RKO (cell line): ENCODE results near the gene TNFRSF13B.

Experiments
- DNase-seq: peaks from one replicate; pipeline ENCODE4 v3.0.0-alpha.2; 2016; ENCODE audit warnings: low spot score

TNFRSF13B gene

DNA sequence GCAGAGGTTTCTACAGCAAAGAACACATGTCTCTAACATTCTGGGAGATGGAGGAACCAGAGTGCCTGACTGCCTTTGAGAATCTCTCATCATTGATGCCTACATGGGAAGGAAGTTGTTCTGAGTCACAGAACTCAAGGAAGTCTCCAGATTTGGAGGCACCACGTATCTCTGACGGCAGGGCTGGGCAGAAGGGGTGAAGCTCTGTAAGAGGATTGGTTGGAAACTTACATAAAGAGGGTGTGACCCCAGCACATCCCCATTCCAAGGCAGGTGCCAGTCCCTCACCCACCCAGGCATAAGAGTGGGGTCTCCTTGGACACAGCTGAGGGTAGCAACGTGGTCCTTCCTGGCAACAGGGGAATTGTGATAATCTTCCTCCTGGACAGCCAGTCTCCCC is 17.4 kb downstream of the TNFRSF13B start:
- no peak for DNase-seq

DNA sequence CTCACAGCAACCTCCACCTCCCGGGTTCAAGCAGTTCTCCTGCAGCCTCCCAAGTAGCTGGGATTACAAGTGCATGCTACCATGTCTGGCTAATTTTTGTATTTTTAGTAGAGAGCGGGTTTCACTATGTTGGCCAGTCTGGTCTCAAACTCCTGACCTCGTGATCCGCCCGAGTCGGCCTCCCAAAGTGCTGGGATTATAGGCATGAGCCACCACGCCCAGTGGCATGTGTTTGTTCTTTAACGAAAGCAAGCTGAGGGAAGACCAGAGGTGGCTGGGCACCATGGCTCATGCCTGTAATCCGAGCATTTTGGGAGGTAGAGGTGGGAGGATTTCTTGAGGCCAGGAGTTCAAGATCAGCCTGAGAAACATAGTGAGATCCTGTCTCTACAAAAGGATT is 18.1 kb downstream of the TNFRSF13B start:
- no peak for DNase-seq

DNA sequence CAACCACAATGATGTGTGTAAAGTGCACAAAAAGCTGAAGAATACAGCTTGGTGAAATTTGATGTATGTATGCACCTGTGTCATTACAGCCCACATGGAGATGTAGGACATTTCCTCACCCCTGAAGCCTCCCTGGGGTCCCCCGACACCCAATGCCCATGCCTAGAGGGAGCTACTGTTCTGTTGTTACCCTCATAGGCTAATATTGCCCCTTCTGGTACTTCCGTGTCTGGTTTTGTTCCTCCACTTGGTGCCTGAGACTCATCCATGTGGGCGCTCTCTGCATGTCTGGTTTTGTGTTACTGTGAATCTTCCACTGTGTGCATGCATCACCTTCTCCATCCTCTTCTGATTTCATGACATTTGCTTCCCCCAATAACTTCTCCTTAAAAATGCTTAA is 18.6 kb downstream of the TNFRSF13B start:
- no peak for DNase-seq

- no peak for DNase-seq
Observed at GRCh38 chr17:16952401-16952800, 19.5 kb downstream of the TNFRSF13B start.

- DNase-seq = no peak
Observed at GRCh38 chr17:16950488-16950887, 21.4 kb downstream of the TNFRSF13B start.

GRCh38 chr17:16948587-16949376 is 23.1 kb downstream of the TNFRSF13B start:
- no peak for DNase-seq

GRCh38 chr17:16947470-16947869 is 24.4 kb downstream of the TNFRSF13B start:
- no peak for DNase-seq

- DNase-seq = no peak
Observed at GRCh38 chr17:16945663-16946218, 26.2 kb downstream of the TNFRSF13B start.

GRCh38 chr17:16945136-16945482 is 26.8 kb downstream of the TNFRSF13B start:
- no peak for DNase-seq

GRCh38 chr17:16944334-16945135 is 27.4 kb downstream of the TNFRSF13B start:
- no peak for DNase-seq

GRCh38 chr17:16943541-16944333 is 28.2 kb downstream of the TNFRSF13B start:
- DNase-seq = no peak

GRCh38 chr17:16943032-16943352 is 28.9 kb downstream of the TNFRSF13B start:
- DNase-seq = no peak

- DNase-seq = no peak
Observed at GRCh38 chr17:16942141-16943031, 29.5 kb downstream of the TNFRSF13B start.

DNA sequence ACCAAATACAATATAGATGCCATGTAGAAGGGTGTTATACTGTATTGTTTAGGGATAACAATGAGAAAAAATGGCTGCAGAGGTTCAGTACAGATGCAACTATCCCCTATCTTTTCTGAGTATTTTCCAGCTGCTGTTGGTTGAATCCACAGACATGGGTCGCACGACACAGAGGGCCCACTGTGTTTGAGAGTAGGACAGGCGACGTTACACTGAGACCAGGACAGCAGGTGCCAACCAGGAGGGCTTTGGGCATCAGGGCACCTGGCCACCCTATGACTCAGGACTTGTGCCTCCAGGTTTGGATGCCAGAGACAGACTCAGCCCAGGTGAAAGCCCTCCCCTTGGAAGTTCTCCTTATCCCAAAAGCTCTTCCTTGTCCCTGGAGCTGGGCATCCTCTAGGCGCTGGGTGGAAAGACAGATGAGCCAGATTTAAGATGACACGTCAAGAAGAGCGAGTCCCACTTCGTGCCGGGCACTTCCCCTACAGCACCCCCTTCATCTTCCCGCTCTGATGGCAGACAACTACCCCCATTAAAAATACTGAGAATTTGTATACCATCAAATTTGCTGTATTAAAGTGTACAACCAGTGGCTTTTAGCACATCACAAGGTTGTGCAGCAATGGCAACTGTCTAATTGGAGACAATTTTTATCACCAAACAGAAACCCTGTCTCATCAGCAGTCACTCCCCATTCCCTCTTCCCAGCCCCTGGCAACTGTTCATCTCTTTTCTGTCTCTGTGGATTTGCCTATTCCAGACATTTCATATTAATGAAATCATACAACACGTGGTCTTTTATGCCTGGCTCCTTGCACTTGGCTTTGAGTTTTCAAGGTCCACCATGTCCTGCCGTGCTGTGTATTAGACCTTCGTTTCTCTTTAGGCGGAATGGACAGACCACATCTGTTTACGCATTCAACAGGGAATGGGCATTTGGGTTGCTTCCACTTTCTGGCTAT is 30.6 kb downstream of the TNFRSF13B start:
- DNase-seq = no peak

GRCh38 chr17:16940116-16940881 is 31.6 kb downstream of the TNFRSF13B start:
- no peak for DNase-seq

DNA sequence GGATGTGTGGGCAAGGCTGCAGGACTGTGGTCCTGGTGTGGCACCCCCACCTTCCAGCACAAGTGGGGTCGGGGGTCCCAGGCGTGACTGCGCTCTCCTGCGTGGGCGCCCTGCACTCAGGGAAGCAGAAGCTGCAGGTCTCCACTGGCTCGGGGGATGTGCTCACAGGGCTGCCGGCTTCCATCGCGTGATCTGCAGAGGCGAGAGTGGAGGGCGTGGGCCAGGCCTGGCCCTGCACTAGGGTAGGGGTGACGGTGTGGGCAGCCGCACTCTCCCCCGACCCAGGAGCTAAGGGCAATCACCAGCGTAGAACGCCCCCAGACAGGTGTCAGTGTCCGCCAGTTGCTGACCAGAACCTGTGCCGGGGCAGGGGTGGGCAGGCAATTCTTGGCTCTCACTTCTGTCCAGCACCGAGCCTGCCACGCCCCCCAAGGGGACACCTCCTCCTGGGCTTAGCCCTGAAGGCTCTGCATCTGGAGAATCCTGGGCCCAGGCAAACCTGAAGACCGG is 32.3 kb downstream of the TNFRSF13B start:
- DNase-seq = no peak

- no peak for DNase-seq
Observed at GRCh38 chr17:16939208-16939576, 32.7 kb downstream of the TNFRSF13B start.

- DNase-seq = no peak
Observed at GRCh38 chr17:16938496-16939207, 33.3 kb downstream of the TNFRSF13B start.

DNA sequence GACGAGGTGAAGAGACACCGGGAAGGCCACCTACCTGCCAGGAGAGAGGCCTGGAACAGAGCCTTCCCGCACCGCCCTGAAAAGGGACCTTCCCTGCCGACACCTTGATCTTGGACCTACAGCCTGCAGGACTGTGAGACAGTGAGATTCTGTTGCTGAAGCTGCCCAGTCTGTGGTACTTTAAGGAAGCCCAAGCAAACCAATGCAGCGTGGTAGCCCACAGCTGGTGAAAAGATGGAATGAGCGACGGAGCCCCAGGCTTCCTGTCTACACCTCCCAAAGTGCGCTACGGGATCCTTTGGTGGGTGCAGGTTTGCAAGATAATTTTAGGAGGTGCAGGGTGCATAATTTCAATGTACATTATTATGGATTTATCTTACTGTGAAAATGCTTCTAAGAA is 33.9 kb downstream of the TNFRSF13B start:
- DNase-seq = no peak
